ENCODE measurements around the gene VRTN. TPM values are rescaled to one million over a fixed set of nuclear protein-coding genes. Genes with fewer than 3 reads are reported as not detected.

Gene VRTN
- total and polyA plus RNA-seq, 9 of the 15 experiments (the other 6 are each of a cell fraction or from before 2014, with no cell fraction given): 0.05 to 0.09 (median 0.06) TPM; not detected in 6

GRCh38 chr14:74358176-74358829, 10.0 kb downstream of the VRTN start:
- Histone ChIP-seq H3K36me3 (ENCODE audit: control insufficient read depth, insufficient read depth, low read length) (no peaks in the 10 kb centered on the region), H2AFZ (ENCODE audit: low read depth, low read length) (no peak overlapping the region), H3K79me2 (ENCODE audit: control insufficient read depth, insufficient read depth, low read length) (no peaks in the 10 kb centered on the region), H3K27ac (ENCODE audit: extremely low read depth, low read depth, low read length) (no peak overlapping the region), H3K4me2 (ENCODE audit: insufficient read depth, low read length) (no peak overlapping the region), H3K9me1 (ENCODE audit: control insufficient read depth, insufficient read depth, low read length) (no peaks in the 10 kb centered on the region), H3K9me3 (replicated peaks; ENCODE audit: control insufficient read depth, insufficient read depth, low read depth, low read length) (no peaks in the 10 kb centered on the region), H3K9ac (ENCODE audit: insufficient read depth in 1 of 2, low read depth in 2 of 2, low read length in 2 of 2) (no peak overlapping the region), H4K20me1 (replicated peaks; ENCODE audit: control insufficient read depth, insufficient read depth, low read length) (no peaks in the 10 kb centered on the region), H3K4me3 (no peak overlapping the region), H3K27me3 (ENCODE audit: control insufficient read depth in 2 of 2, insufficient read depth in 2 of 2, low read length in 2 of 2) (peaks cover 7 to 28% of the 10 kb centered on the region in 2 experiments; a peak in 3 of 5 replicates), H3K4me1 (replicated peaks in 1 of 2; ENCODE audit: control insufficient read depth in 2 of 2, insufficient read depth in 2 of 2, low read length in 2 of 2) (peaks cover 0 to 9% of the 10 kb centered on the region in 2 experiments; a peak in 2 of 5 replicates)
- in situ Hi-C loops (cut with MboI) (no loop called here), intact Hi-C loops (cut with micrococcal nuclease) (no loop called here)
- ChIA-PET CTCF (ENCODE audit: low intra/inter-chr PET ratio) (no interaction called here), POLR2A (interaction anchor here (0.7 kb wide), 1 partner anchor 182 kb away, joined by 3 read pairs; no protein-coding TSS in a partner anchor)
- BruUV-seq (replicated peaks): no TSS peak
- TF ChIP-seq GTF2B (IDR thresholded peaks at IDR 0.05; ENCODE audit: extremely low read depth, insufficient read length): no peak
- no peak for TF ChIP-seq FOXA3 (CRISPR knock-in tag; conservative IDR thresholded peaks at IDR 0.05 in 1 of 2, IDR thresholded peaks at IDR 0.05 in 1 of 2)
- no peak for TF ChIP-seq SMAD3 (CRISPR knock-in tag; conservative IDR thresholded peaks at IDR 0.05)
- TF ChIP-seq SMARCA5 (IDR thresholded peaks at IDR 0.05): no peak
- 2% methylated on average over 6 of the region's 17 CpGs for WGBS (ENCODE audit: insufficient coverage, low coverage, missing lambda C conversion rate)
- DNase-seq (ENCODE audit: extremely low read depth in 1 of 4, low spot score in 3 of 4) (no peak), FAIRE-seq (no peak), ATAC-seq (no peak)
